Measurements from ENCODE around the gene JAK1. TPM values are rescaled to one million over a fixed set of nuclear protein-coding genes. Genes with fewer than 3 reads are reported as not detected.

The JAK1 gene
- total and polyA plus RNA-seq, 9 of the 15 experiments (the other 6 are each of a cell fraction or from before 2014, with no cell fraction given): 9.7 to 44.1 (median 42.5) TPM

DNA sequence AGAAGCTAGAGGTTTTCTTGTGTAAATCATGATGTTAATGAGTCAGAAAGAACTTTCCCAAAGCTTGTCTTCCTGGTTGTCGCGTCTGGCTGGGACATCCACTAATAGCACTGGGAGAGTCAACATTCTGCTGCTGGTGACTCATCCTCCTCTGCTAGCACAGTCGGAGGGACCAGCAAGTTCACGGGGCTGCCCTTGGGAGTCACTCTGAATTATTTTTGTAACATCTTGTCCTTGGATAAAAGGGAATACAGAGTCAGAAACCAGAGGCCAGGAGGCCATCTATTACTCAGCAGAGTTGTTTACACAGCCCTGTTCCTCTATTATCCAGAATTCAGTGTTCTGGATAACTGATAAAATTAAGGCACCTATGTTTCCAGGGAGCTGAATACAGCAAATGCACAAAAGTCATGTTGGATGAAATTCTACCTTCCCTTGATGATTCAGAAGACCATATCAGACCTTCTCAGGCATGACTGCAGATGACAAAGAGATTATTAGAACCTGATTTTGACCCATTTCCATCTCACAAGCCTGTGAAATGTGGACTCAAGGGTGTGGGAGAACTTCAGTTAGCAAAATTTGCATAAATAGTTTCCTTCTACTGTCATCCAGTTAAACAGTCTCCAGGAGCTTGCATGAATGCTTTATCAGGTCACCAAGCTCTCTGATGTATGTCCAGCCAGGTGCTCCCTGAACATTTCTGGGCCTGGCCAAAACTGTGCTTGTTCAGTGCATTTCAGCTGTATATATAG is 68.1 kb downstream of the JAK1 start (continued):
- no peak for TF ChIP-seq ZBED1 (IDR thresholded peaks at IDR 0.05)
- TF ChIP-seq LEF1 (IDR thresholded peaks at IDR 0.05): peak; percentile 83
- TF ChIP-seq TAF9B (IDR thresholded peaks at IDR 0.05; ENCODE audit: partially characterized antibody): peak; percentile 38
- TF ChIP-seq FOXA1 (IDR thresholded peaks at IDR 0.05; ENCODE audit: borderline replicate concordance): peak; percentile 61; the same call in 1 of the 2 replicates
- no peak for TF ChIP-seq HOXB6 (CRISPR knock-in tag; IDR thresholded peaks at IDR 0.05; ENCODE audit: borderline replicate concordance)
- TF ChIP-seq TAF1 (IDR thresholded peaks at IDR 0.05; ENCODE audit: control insufficient read depth, extremely low read depth, insufficient read depth, low read length, severe bottlenecking): no peak
- 0 out of 2 replicates have a peak, but pooled peaks have one; percentile 18 for TF ChIP-seq ZNF232 (CRISPR knock-in tag; IDR thresholded peaks at IDR 0.05)
- TF ChIP-seq KLF13 (tag; IDR thresholded peaks at IDR 0.05; ENCODE audit: borderline replicate concordance, low read depth): no peak
- TF ChIP-seq TBL1XR1 (IDR thresholded peaks at IDR 0.05; ENCODE audit: low read length in 2 of 2): peak in 1 of 2 experiments; percentile 52; a peak in 2 of 4 replicates
- TF ChIP-seq CTCFL (IDR thresholded peaks at IDR 0.05; ENCODE audit: borderline replicate concordance, insufficient read depth, low read depth, low read length, poor library complexity, severe bottlenecking): no peak
- peak; percentile 52 for TF ChIP-seq ZNF24 (IDR thresholded peaks at IDR 0.05)
- peak; percentile 50 for TF ChIP-seq MAFG (tag; conservative IDR thresholded peaks at IDR 0.05)
- TF ChIP-seq EP400 (IDR thresholded peaks at IDR 0.05): peak; percentile 29; the same call in 1 of the 2 replicates
- no peak for TF ChIP-seq DDX20 (tag; IDR thresholded peaks at IDR 0.05; ENCODE audit: low read depth)
- TF ChIP-seq XRCC3 (IDR thresholded peaks at IDR 0.05): no peak
- TF ChIP-seq, protein P1, sequence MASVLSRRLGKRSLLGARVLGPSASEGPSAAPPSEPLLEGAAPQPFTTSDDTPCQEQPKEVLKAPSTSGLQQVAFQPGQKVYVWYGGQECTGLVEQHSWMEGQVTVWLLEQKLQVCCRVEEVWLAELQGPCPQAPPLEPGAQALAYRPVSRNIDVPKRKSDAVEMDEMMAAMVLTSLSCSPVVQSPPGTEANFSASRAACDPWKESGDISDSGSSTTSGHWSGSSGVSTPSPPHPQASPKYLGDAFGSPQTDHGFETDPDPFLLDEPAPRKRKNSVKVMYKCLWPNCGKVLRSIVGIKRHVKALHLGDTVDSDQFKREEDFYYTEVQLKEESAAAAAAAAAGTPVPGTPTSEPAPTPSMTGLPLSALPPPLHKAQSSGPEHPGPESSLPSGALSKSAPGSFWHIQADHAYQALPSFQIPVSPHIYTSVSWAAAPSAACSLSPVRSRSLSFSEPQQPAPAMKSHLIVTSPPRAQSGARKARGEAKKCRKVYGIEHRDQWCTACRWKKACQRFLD (CRISPR knock-in tag; IDR thresholded peaks at IDR 0.05): no peak
- TF ChIP-seq CBFA2T2 (conservative IDR thresholded peaks at IDR 0.05): peak; percentile 67
- no peak for TF ChIP-seq ZNF12 (CRISPR knock-in tag; IDR thresholded peaks at IDR 0.05)
- no peak for TF ChIP-seq ASH1L (IDR thresholded peaks at IDR 0.05; ENCODE audit: borderline replicate concordance, low read depth, partially characterized antibody)
- no peak for TF ChIP-seq ELK3 (CRISPR knock-in tag; IDR thresholded peaks at IDR 0.05)
- peak; percentile 85 for TF ChIP-seq ESRRA (IDR thresholded peaks at IDR 0.05; ENCODE audit: borderline replicate concordance, low read depth)

Measured in K562 (cell line).